Measurements from ENCODE around the gene IRS1.

Gene IRS1

DNA sequence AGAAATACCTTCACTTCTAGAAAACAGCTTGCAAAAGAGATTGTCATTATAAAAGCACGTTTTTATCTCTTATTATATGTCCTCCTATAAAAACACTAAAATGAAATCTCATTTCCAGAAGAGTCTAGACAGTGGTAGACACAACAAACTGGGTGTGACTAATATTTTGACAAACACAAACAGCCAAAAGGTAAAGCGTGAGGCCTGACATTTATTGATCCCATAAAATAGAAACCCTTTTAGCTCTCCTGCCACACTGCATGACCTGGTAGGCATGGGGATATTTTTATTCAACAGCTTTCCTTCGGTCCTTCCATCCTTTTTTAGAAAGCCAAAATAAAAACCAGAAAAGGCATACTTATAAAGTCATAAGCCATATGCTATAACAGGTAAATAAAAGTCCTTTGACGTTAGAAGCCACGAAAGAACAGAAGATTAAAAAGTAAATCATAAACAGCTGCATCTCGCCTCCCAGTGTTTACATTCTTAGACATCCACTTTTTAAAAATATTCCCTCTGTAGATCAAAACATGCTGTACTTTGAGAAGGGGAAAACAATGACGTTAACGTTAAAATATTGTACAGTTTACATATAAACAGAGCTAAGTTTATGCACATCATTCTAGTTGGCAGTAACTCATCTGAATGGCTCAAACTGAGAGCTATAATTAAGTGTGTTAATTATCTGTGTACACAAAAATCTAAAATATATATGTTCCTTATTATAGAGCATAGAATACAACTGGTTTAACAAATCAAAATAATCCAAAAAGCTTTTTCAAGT is 44.6 kb downstream of the IRS1 start:
- ATAC-seq (ENCODE audit: insufficient read depth, low read depth): no peak
- Histone ChIP-seq H3K27me3 (ENCODE audit: insufficient read depth, low read length, poor library complexity) (no peaks in the 10 kb centered on the region), H2AFZ (ENCODE audit: low read depth, low read length) (no peak overlapping the region), H3K9me3 (ENCODE audit: insufficient read depth, low read length, severe bottlenecking) (no peaks in the 10 kb centered on the region), H3K27ac (ENCODE audit: low read length) (no peak overlapping the region), H3K4me1 (ENCODE audit: insufficient read depth, low read length) (no peaks in the 10 kb centered on the region), H3K9ac (ENCODE audit: low read depth, low read length) (no peak overlapping the region), H3K4me2 (ENCODE audit: insufficient read depth, low read length) (no peak overlapping the region), H3K4me3 (ENCODE audit: low read depth in 1 of 2, low read length in 2 of 2) (no peak overlapping the region), H3K79me2 (ENCODE audit: insufficient read depth, low read length) (no peaks in the 10 kb centered on the region), H4K20me1 (ENCODE audit: insufficient read depth, low read length) (no peaks in the 10 kb centered on the region), H3K36me3 (ENCODE audit: insufficient read depth, low read length) (no peaks in the 10 kb centered on the region)
- TF ChIP-seq, protein P1, sequence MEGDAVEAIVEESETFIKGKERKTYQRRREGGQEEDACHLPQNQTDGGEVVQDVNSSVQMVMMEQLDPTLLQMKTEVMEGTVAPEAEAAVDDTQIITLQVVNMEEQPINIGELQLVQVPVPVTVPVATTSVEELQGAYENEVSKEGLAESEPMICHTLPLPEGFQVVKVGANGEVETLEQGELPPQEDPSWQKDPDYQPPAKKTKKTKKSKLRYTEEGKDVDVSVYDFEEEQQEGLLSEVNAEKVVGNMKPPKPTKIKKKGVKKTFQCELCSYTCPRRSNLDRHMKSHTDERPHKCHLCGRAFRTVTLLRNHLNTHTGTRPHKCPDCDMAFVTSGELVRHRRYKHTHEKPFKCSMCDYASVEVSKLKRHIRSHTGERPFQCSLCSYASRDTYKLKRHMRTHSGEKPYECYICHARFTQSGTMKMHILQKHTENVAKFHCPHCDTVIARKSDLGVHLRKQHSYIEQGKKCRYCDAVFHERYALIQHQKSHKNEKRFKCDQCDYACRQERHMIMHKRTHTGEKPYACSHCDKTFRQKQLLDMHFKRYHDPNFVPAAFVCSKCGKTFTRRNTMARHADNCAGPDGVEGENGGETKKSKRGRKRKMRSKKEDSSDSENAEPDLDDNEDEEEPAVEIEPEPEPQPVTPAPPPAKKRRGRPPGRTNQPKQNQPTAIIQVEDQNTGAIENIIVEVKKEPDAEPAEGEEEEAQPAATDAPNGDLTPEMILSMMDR (IDR thresholded peaks at IDR 0.05; ENCODE audit: borderline replicate concordance, extremely low read depth, low read length, poor library complexity, severe bottlenecking): no peak
- no peak for TF ChIP-seq EZH2 (IDR thresholded peaks at IDR 0.05; ENCODE audit: borderline replicate concordance, low read depth, low read length, severe bottlenecking)
- no peak for DNase-seq

DNA sequence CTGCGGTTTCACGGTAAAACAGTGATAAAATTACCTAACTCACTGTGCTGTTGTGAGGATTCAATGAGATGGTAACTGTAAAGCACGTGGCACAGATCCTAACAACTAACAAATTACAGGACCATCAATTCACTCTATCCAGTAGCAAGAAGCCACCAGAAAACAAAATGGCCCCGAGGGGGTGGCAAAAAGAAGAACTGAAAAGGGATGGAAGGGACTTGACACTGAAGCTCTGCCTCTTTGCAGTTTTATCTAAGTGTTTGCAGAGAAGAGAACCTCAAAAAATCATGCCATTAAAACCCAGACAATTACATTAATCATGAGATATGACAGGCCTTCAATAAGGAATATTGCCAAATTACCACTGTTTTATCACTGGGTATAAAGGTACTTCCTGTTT is 46.7 kb downstream of the IRS1 start:
- DNase-seq: no peak
- H3K27ac ChIP-seq (ENCODE audit: low read length): no peak overlapping the region
- no peaks in the 10 kb centered on the region for H4K20me1 ChIP-seq (ENCODE audit: insufficient read depth, low read length)
- TF ChIP-seq EZH2 (IDR thresholded peaks at IDR 0.05; ENCODE audit: borderline replicate concordance, low read depth, low read length, severe bottlenecking): no peak
- TF ChIP-seq, protein P1 (IDR thresholded peaks at IDR 0.05; ENCODE audit: borderline replicate concordance, extremely low read depth, low read length, poor library complexity, severe bottlenecking): no peak
- H2AFZ ChIP-seq (ENCODE audit: low read depth, low read length): no peak overlapping the region
- no peak overlapping the region for H3K4me3 ChIP-seq (ENCODE audit: low read depth in 1 of 2, low read length in 2 of 2)
- H3K36me3 ChIP-seq (ENCODE audit: insufficient read depth, low read length): no peaks in the 10 kb centered on the region
- H3K9ac ChIP-seq (ENCODE audit: low read depth, low read length): no peak overlapping the region
- H3K79me2 ChIP-seq (ENCODE audit: insufficient read depth, low read length): no peaks in the 10 kb centered on the region
- no peak for ATAC-seq (ENCODE audit: insufficient read depth, low read depth)
- H3K9me3 ChIP-seq (ENCODE audit: insufficient read depth, low read length, severe bottlenecking): no peaks in the 10 kb centered on the region
- H3K27me3 ChIP-seq (ENCODE audit: insufficient read depth, low read length, poor library complexity): no peaks in the 10 kb centered on the region
- no peaks in the 10 kb centered on the region for H3K4me1 ChIP-seq (ENCODE audit: insufficient read depth, low read length)
- H3K4me2 ChIP-seq (ENCODE audit: insufficient read depth, low read length): no peak overlapping the region

DNA sequence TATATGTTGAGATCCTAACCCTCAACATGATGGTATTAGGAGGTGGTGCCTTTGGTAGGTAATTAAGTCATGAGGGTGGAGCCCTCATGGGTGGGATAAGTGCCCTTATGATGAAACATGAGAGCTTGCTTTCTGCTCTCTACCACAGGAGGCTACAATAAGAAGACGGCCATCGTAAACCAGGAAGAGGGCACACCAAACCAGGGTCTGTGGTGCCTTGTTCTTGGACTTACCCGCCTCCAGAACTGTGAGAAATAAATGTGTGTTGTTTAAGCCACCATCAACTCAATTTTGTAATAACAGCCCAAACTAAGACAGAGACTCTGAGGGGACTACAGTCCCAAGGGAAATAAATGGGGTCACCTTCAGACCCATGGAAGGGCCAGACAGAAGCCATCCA is 52.3 kb downstream of the IRS1 start:
- no peak overlapping the region for H3K4me3 ChIP-seq (ENCODE audit: low read depth in 1 of 2, low read length in 2 of 2)
- H4K20me1 ChIP-seq (ENCODE audit: insufficient read depth, low read length): no peaks in the 10 kb centered on the region
- TF ChIP-seq, protein P1 (IDR thresholded peaks at IDR 0.05; ENCODE audit: borderline replicate concordance, extremely low read depth, low read length, poor library complexity, severe bottlenecking): no peak
- no peak for TF ChIP-seq EZH2 (IDR thresholded peaks at IDR 0.05; ENCODE audit: borderline replicate concordance, low read depth, low read length, severe bottlenecking)
- H3K4me2 ChIP-seq (ENCODE audit: insufficient read depth, low read length): no peak overlapping the region
- H3K9ac ChIP-seq (ENCODE audit: low read depth, low read length): no peak overlapping the region
- no peaks in the 10 kb centered on the region for H3K79me2 ChIP-seq (ENCODE audit: insufficient read depth, low read length)
- no peaks in the 10 kb centered on the region for H3K27me3 ChIP-seq (ENCODE audit: insufficient read depth, low read length, poor library complexity)
- ATAC-seq (ENCODE audit: insufficient read depth, low read depth) (no peak), DNase-seq (no peak)
- H2AFZ ChIP-seq (ENCODE audit: low read depth, low read length): no peak overlapping the region
- H3K9me3 ChIP-seq (ENCODE audit: insufficient read depth, low read length, severe bottlenecking): no peaks in the 10 kb centered on the region
- no peaks in the 10 kb centered on the region for H3K36me3 ChIP-seq (ENCODE audit: insufficient read depth, low read length)
- no peak overlapping the region for H3K27ac ChIP-seq (ENCODE audit: low read length)
- H3K4me1 ChIP-seq (ENCODE audit: insufficient read depth, low read length): no peaks in the 10 kb centered on the region
